ENCODE results near the gene LIF.
"Not testable (repeated sequence)": the region's sequence is repeated elsewhere in the genome, so short reads cannot be mapped to it uniquely, and the experiment has no call there.

Gene LIF

DNA sequence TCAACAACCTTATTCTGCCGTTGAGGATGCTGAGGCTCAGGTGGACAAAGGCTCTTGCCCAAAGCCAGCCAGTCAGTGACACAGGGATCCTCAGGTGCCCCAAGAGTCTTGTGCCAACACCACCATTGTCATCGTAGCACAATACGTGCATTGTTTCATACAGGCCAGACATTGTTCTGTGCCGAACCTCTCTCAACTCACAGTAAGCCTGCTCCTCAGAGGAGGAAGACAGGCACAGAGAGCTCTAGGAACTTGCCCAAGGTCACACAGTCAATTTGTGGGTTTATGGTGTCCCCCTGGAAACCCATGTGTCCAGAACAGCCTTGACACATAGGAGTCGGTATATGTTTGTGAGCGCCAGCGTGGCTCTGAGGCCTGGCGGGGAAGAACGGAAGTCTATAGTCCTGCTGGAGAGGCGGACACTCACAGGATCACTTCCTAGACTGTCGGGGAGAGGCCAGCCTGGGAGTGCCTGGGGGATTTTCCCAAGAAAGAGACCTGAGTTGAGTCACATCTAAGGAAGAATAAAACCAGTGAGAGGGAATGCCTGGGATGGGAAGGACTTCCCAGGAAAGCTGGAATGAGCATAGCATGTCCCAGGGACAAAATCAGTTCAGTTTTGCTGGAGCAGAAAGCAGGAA lies 20.2 kb downstream of the LIF start:
- no peak for DNase-seq (ENCODE audit: low read depth in 3 of 3)

DNA sequence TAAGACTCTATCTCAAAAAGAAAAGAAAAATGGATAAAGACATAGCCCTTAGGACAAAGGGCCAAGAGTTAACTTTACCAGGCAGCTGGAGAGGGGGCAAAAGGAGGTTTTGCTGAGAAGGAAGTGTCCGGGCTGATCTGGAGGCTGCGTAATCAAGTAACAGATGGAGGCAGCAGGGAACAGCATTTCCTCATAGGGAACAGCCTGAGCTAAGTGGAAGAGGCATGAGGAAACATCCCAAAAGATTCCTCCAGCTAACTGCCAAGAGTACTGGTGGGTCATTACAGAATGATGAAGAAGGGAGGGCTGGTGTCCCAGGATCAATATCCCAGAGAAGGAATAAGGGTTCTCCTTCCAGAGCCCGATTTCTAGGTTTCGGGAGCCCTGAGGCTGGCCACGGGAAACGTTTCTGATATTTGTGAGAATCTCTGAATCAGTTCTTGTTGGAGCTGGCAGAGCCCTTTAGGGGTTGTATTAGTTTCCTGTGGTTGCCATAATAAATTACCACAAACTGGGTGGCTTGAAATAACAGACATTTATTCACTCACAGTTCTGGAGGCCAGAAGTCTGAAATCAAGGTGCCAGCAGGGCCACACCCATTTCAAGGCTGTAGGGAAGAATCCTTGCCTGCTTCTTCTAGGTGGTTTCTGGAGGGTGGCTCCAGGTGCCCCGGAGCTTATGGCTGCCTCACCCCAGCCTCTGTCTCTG lies 21.2 kb downstream of the LIF start:
- no peak for DNase-seq (ENCODE audit: low read depth in 3 of 3)

DNA sequence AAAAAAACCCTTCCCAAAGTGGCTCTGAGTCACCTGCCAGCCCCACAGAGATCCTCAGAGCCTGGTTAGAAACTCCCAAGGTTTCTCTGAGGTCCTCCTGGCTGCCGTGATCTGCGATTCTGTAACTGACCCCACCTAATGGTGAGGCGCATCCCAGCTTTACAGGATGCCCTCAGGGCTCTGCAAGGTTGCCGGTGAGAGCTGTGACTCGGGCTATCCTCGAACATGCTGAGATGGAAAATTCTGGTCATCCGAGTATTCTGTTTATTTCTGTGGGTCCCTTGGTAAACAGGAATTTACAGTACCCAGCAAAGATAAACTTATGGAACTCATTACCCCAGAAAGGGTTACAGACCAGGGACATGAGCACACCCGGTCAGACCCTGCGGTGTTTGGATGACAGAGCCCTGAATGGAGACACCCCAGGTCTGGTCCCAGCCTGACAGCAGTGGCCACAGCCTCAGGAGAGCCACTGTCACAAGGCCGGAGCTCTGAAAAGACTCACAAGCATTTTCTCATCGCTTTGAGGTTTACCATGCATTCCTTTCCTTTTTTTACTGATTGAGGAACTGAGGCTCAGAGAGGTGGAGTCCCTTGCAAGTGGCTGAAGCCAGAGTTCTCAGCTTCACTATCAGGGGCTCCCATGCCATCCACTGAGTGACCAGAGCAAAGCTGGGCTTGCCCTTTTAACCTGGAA lies 22.2 kb downstream of the LIF start:
- DNase-seq (ENCODE audit: low read depth in 3 of 3), result no peak

DNA sequence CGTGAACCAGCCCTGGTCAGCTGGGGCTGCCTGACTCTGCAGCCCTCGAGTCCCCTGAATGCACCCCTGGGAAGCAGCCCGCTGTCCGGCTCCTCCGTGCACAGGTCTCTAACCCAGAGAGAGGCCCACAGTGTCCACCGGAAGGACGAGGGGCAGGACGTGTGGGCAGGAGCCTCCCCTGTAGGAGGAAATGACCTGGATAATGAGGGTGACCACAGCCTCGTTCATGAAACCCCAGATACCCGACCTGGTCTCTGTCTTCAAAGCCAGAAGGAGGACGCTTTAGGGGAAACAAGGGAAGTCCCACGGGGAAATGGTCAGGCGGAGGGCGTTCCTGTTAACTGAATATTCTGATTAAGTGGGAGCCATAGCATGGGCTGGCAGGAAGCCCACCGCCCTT lies 23.3 kb downstream of the LIF start:
- DNase-seq (ENCODE audit: low read depth in 3 of 3), result no peak

DNA sequence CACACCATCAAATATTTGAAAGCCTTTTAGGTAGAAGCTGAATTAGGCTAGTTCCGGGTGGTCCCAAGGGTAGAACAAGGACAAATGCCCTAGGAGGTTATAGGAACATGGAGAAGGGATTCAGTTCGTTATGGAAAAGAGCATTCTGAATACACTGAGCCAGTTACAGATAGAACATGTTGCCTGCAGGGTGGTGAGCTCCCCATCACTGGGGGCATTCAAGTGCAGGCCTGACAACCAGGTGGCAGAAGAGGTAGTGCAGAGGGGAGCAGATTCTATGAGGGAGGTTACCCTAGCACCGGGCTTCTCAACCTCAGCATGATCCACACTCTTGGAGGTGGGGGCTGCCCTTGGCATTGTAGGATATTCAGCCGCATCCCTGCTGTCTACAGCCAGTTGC lies 24.2 kb downstream of the LIF start:
- no peak for DNase-seq (ENCODE audit: low read depth in 3 of 3)

DNA sequence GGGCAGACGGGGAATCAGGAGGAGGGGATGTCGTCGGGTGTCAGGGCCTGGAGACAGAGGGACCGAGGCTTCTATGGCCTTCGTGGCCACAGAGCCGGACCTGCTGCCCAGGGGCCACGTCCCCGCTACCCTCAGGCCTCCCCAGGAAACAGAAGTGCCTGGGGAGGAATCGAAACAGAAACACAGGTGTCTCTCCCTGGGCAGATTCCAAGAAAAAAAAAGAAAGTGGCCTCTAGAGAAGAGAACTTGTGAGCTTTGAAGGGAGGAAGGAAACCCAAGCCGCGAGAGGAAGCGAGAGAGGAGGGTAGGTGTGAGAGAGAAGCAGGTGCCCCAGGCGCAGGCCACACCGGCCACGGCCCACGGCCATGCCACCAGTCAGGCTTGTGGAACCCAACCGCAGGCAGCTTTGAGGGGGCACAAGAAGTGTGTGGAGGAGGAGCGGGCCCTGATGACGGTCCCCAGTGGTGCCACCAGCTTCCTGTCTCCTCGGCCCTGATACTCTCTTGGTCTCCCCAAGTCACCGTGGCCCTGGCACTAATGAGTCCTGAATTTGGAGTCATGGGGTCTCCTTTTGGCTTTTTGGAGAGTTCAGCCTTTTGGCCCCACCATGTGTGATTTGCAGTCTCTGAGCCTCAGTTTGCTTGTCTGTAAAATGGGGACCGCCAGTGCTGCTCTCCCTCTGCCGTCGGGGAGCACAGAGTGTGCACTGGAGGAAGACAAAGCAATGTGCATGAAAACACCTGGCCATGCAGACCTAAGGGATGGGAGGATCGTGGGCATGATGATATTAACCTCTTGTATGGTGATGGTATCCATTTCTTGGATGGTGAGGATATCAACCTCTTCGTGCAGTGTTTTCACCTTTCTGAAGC lies 25.2 kb downstream of the LIF start:
- no peak for DNase-seq (ENCODE audit: low read depth in 3 of 3)

DNA sequence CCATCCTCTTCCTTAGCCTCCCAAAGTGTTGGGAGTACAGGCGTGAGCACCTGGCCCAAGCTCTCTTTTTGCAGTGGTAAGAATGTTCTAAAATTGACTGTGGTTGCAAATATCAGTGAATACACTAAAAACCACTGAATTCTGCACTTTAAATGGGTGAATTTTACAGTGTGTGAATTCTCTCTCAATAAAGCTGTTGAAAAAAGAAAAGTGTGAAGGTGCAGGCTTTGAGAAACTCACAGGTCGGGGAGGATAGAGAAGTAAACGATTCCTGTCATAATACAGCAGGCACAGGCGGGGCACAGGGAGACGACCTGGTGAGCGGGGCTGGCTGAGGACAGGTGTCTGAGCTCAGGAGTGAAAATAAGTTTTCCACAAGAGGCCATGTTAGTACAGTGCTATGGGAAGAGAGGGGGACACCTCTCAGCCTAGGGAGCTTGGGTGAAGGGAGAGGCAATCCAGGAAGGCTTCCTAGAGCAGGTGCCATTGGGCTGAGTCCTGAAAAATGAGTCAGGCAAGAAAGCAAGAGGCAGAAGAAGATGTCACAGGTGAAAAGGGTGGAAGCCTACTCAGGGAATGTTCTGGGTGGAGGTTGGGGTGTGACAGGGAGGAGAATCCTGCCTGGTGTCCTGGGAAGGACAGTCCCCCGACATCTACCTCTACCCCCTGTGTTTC lies 26.1 kb downstream of the LIF start:
- DNase-seq (ENCODE audit: low read depth in 3 of 3), result no peak

DNA sequence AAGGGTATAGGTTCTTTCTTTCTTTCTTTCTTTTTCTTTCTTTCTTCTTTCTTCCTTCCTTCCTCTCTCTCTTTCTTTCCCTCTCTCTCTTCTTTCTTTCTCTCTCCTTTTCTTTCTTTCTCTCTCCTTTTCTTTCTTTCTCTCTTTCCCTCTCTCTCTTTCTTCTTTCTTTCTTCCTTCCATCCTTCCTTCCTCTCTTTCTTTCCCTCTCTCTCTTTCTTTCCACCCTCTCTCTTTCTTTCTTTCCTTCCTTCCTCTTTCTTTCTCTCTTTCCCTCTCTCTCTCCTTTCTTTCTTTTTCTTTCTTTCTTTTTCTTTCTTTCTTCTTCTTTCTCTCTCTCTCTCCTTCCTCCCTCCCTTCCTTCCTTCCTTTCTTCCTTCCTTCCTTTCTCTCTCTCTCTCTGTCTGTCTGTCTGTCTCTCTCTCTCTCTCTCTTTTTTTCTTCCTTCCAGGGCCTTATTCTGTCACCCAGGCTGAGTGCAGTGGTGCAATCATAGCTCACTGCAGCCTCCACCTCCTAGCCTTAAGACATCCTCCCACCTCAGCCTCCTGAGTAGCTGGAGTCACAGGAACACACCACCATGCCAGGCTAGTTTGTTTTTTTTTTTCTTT lies 26.8 kb downstream of the LIF start:
- no peak for DNase-seq (ENCODE audit: low read depth in 3 of 3)

DNA sequence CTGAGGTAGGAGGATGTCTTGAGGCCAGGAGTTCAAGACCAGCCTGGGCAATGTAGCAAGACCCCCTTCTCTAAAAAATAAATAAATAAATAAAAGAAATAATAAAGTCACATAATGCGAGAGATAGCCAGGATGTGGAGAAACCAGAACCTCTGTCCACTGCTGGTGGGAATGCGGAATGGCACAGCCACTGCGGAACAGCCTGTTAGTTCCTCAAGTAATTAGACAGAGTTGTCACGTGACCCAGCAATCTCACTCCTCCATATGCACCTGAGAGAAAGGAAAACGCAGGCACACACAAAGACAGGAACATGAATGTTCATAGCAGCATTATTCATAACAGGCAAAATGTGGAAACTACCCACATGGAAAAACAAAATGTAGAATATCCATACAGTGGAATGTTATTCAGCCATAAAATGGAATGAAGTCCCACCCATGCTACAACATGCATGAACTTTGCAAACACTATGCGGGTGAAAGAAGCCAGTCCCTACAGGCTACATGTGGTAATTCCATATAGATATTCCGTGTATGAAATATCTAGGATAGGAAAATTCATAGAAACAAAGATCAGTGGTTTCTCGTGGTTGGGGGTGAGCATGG lies 27.4 kb downstream of the LIF start:
- DNase-seq (ENCODE audit: low read depth in 3 of 3), result no peak

DNA sequence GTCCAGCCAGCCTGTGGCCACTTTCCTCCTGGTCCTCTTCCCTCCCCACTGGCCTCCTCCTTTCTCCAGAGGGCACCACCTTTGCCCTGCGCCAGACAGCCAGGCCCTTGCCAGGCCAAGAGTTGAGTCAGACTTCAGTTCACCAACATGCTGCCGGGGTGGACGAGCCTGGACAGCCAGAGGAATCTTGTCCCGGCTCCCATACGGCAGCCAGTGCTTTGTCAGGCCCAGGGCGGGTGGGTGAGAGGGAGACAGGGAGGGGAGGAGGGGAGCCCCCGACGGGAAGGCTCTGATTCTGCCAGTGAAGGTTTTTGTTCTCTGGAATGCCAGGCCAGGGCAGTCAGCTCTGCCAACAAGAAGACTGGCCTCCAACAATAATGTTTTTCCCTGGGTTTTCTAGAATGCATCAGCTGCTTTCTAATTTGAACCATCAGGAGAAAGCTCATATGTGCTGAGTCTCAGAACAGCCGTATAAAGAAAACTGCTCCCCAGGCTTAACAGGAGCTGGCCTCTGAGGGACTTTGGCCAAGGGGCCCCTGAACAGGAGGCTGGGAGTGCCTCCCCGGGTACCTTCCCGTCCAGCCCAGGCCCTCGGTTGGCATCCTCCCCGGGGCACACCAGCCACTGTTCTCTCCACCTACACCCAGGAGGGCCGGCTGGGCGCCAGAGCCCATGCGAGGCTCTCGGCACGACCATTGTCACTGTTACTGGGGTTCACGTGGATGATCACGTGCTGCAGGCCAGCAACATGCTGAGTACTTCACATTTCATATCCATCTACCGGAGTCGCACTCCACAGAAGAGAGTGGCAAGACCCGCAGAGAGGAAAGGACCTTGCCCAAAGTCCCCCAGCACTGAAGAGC lies 28.6 kb downstream of the LIF start:
- no peak for DNase-seq (ENCODE audit: low read depth in 3 of 3)

DNA sequence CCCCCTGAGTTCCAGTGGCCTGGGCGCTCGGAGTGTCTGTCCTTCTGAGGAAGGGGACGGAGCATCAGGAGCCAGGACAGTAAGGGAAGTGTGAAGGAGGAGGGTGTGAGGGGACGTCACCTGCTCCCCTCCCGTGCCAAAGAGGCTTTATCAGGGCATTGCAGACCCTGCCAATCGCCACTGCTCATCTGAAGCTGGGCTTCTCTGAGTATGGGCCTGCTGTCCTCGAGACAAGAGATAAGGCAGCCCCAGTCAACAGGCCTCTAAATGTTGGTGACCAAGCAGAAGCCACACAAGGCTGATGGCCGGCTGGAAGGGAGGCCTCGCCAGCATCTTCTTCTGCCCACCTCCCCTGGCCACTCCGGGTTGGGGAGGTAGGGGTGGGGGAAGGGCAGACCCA lies 29.8 kb downstream of the LIF start:
- no peak for DNase-seq (ENCODE audit: low read depth in 3 of 3)

DNA sequence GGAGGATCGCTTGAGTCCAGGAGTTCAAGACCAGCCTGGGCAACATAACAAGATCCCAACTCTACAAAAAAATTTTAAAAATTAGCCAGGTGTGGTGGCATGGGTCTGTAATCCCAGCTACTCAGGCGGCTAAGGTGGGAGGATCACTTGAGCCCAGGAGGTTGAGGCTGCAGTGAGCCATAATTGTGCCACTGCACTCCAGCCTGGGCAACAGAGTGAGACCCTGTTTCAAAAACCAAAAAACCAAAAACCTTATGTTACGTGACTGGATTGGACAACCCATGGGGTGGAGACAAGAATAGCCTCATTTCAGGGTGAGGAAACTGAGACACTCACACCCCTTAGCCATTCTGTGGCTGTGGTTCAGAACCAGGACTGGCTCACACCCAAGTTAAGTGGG lies 30.3 kb downstream of the LIF start:
- DNase-seq (ENCODE audit: low read depth in 3 of 3), result not testable (repeated sequence)

DNA sequence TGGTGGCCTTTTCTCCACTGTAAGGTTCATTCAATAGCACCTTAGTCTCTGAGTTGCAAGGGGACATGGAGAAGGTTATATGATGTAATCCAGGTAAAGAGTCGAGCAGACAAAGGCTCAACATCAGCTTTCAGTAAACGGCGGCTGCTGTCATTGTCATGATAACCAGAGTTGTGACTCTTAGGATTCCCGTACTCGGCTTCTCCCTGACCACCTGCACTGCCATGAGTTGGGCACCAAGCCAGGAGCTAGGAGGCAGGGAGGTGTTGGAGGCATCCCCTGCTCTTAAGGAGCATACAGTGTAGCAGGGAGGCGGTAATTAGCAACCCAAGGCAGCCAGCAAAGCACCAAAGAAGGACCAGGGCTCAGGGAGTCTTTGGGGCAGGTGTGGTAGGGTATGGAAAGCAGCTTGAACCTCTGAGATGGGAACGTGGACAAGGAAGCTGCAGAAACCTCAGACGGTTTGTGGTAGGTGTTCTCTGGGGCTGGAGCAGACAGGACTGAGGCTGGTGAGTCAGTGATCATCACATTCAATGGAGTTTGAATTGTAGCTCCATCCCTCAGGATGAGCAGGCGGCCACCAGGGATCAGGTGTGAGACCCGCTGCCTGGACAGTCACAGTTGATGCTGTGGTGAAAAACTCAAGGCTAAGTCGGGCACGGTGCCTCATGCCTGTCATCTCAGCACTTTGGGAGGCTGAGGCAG lies 31.7 kb downstream of the LIF start:
- DNase-seq (ENCODE audit: low read depth in 3 of 3), result no peak

DNA sequence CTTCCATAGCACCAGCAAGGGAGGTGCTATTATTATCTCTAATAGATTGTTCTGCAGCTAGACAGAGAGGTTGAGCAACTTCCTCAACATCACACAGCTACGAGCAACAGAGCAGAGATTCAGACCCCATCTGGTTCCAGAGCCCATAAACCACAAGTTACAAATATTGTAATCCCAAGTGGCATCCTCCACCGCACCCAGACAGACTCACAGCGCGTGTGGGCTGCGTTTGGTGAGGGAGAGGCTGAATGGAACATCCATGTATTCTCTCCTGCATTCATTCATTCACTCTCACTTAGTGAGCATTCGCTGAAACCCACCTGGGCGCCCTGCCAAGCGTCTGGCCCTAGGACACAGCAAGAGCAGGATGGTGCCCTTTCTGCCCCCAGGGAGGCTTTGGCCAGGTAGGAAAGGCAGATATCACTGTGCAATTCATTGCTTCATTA lies 33.5 kb downstream of the LIF start:
- DNase-seq (ENCODE audit: low read depth in 3 of 3), result no peak

DNA sequence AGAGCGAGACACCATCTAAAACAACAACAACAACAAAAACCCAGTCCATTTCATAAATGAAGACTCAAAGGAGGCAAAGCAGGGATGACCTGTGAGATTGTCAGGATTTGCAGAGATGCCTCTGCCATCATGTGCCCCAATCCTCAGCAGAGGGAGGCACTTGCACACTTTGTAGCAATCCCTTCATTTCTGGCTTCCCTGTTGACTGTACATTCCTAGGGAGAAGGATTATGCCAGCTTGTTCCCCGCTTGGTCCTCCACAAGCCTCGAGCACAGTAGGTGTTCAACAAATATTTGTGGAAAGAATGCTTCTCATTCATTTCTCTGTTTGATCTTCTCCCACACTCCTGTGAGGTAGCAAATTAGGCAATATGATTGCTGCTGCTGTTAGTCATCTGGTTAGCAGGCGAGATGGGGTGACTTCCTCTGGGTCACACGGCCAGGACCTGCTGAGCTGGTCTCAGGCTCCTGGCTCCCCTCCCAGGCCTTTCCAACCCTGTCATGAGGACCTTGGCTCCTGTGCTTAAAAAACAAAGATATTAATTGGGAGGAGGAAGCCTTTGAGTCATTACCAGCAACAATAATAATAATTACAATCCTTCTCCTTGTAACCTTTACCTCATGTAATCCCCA lies 34.1 kb downstream of the LIF start:
- DNase-seq (ENCODE audit: low read depth in 3 of 3), result no peak

DNA sequence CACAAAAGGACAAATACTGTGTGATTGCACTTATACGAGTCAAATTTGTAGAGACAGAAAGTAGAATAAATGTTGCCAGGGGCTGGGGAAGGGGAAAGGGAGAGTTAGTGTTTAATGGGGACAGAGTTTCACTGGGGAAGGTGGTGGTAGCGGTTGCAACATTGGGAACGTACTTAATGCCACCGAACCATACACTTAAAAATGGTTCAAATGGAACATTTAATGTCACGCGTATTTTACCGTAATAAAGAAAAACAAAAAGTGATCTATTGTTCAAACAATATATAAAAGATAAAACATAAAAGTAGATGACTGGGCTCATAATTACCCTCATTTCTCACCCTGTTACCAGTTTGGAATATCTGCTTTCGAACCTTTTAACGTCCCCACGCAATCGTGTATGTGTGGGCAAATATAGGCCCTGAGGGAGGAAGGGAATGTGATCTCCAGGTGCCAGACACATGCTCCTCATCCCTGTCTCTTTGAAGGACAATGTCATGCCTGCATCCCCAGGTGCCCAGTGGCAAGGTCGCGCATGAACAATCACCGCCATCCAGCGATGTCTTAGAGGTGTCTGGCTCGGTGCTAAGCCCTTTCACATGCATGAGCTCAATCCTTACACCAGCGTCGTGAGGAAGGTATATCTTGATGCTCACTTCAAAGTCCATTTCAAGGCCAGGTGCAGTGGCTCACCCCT lies 35.3 kb downstream of the LIF start:
- no peak for DNase-seq (ENCODE audit: low read depth in 3 of 3)

DNA sequence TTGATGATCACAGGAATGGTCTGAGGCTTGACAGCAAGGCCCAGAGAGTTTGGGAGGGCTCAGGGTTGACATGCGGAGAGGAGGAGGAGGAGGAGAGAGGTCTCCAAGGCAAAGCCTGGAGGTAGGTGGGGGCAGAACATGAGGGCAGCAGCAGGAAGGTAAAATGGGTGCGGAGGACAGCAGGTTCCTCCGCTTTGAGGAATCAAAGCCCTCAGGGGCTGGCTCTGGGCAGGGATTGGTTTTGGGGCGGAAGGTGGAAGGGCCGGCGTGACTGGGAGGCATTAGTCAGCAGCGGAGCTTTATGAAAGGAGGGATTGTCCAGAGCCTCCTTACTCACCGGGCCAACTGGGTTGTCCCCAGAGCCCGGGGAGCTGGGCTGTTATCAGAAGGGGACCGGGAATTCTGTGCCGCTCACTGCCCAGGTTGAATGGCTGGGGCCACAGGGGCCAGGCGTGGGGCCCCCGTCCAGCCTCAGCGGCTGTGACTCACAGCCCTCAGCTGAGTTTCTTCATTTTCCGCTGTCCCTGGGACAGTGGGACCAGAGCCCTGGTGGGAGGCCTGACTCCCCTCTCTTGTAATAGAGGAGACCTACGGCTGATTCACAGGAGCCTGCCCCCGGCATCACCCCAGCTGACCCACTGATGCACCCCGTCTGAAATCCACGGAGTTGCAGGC lies 36.2 kb downstream of the LIF start:
- DNase-seq (ENCODE audit: low read depth in 3 of 3), result no peak

Measured in stimulated activated CD4-positive, alpha-beta T cell treated with anti-CD3 and anti-CD28 coated beads, TNF-alpha, amount 100 ng/mL, for 48 hours (primary cell).